Measurements from ENCODE around the gene ADGRV1.

The ADGRV1 gene

DNA sequence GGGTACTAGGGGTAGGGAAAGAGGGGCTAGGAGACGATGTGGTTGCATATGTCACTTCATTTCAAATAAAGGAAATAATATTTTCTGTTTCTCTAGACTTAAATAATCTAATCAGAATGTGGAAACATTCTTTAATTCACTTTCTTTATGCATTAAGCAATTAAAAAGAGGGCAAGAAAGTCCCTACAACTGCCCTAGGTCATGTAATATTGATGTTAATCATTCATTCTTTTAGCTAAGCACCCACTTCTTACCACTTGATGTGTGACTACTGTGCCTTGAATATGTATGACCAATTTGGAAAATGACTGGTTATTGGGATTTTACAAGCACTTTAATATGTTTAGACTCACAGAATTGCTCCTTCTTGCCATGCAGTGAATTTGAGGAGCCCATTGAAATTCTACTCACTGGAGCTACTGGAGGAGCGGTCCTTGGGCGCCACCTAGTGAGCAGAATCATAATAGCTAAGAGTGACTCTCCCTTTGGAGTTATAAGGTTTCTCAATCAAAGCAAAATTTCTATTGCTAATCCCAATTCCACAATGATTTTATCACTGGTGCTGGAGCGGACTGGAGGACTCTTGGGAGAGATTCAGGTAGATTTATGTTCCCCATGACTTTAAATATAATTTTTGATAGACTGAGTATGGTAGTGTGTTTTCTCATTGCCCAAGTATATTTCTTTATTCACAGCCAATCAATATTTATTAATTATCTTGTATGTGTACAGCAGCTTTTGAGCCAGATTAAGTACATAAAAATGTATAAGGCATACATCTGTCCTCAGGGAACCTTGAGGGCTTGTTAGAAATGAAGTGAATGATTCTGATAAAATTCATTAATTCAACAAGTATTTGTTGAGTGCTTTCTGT is 225.1 kb downstream of the ADGRV1 start (continued):
- TF ChIP-seq, protein P1, sequence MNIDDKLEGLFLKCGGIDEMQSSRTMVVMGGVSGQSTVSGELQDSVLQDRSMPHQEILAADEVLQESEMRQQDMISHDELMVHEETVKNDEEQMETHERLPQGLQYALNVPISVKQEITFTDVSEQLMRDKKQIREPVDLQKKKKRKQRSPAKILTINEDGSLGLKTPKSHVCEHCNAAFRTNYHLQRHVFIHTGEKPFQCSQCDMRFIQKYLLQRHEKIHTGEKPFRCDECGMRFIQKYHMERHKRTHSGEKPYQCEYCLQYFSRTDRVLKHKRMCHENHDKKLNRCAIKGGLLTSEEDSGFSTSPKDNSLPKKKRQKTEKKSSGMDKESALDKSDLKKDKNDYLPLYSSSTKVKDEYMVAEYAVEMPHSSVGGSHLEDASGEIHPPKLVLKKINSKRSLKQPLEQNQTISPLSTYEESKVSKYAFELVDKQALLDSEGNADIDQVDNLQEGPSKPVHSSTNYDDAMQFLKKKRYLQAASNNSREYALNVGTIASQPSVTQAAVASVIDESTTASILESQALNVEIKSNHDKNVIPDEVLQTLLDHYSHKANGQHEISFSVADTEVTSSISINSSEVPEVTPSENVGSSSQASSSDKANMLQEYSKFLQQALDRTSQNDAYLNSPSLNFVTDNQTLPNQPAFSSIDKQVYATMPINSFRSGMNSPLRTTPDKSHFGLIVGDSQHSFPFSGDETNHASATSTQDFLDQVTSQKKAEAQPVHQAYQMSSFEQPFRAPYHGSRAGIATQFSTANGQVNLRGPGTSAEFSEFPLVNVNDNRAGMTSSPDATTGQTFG (tag by site-specific recombination; IDR thresholded peaks at IDR 0.05; ENCODE audit: borderline replicate concordance) = no peak
- TF ChIP-seq ZNF654 (tag by site-specific recombination; IDR thresholded peaks at IDR 0.05; ENCODE audit: low read depth) = peak; percentile 90
- TF ChIP-seq IKZF3 (tag by site-specific recombination; IDR thresholded peaks at IDR 0.05) = 0 out of 2 replicates have a peak, but pooled peaks have one; percentile 50
- peak; percentile 40; the same call in 1 of the 2 replicates for TF ChIP-seq OSR2 (tag by site-specific recombination; IDR thresholded peaks at IDR 0.05)
- TF ChIP-seq ZNF629 (tag by site-specific recombination; IDR thresholded peaks at IDR 0.05) = no peak
- no peak for TF ChIP-seq ZNF560 (tag by site-specific recombination; IDR thresholded peaks at IDR 0.05; ENCODE audit: borderline replicate concordance)
- no peak for TF ChIP-seq ZFP69B (tag by site-specific recombination; IDR thresholded peaks at IDR 0.05)
- TF ChIP-seq ZNF140 (tag by site-specific recombination; IDR thresholded peaks at IDR 0.05) = no peak
- no peak for TF ChIP-seq ZNF791 (tag by site-specific recombination; IDR thresholded peaks at IDR 0.05)
- TF ChIP-seq ZNF174 (tag by site-specific recombination; IDR thresholded peaks at IDR 0.05) = no peak
- TF ChIP-seq, protein P2, sequence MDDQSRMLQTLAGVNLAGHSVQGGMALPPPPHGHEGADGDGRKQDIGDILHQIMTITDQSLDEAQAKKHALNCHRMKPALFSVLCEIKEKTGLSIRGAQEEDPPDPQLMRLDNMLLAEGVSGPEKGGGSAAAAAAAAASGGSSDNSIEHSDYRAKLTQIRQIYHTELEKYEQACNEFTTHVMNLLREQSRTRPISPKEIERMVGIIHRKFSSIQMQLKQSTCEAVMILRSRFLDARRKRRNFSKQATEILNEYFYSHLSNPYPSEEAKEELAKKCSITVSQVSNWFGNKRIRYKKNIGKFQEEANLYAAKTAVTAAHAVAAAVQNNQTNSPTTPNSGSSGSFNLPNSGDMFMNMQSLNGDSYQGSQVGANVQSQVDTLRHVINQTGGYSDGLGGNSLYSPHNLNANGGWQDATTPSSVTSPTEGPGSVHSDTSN (CRISPR knock-in tag; IDR thresholded peaks at IDR 0.05) = no peak
- TF ChIP-seq, protein P3, sequence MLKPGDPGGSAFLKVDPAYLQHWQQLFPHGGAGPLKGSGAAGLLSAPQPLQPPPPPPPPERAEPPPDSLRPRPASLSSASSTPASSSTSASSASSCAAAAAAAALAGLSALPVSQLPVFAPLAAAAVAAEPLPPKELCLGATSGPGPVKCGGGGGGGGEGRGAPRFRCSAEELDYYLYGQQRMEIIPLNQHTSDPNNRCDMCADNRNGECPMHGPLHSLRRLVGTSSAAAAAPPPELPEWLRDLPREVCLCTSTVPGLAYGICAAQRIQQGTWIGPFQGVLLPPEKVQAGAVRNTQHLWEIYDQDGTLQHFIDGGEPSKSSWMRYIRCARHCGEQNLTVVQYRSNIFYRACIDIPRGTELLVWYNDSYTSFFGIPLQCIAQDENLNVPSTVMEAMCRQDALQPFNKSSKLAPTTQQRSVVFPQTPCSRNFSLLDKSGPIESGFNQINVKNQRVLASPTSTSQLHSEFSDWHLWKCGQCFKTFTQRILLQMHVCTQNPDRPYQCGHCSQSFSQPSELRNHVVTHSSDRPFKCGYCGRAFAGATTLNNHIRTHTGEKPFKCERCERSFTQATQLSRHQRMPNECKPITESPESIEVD (tag by site-specific recombination; IDR thresholded peaks at IDR 0.05) = 0 out of 2 replicates have a peak, but pooled peaks have one; percentile 33
- TF ChIP-seq ZNF10 (tag by site-specific recombination; IDR thresholded peaks at IDR 0.05) = no peak
- TF ChIP-seq, protein P4, sequence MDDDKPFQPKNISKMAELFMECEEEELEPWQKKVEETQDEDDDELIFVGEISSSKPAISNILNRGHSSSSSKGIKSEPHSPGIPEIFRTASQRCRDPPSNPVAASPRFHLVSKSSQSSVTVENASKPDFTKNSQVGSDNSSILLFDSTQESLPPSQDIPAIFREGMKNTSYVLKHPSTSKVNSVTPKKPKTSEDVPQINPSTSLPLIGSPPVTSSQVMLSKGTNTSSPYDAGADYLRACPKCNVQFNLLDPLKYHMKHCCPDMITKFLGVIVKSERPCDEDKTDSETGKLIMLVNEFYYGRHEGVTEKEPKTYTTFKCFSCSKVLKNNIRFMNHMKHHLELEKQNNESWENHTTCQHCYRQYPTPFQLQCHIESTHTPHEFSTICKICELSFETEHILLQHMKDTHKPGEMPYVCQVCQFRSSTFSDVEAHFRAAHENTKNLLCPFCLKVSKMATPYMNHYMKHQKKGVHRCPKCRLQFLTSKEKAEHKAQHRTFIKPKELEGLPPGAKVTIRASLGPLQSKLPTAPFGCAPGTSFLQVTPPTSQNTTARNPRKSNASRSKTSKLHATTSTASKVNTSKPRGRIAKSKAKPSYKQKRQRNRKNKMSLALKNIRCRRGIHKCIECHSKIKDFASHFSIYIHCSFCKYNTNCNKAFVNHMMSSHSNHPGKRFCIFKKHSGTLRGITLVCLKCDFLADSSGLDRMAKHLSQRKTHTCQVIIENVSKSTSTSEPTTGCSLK (tag by site-specific recombination; IDR thresholded peaks at IDR 0.05) = no peak
- no peak for TF ChIP-seq ZNF354C (tag by site-specific recombination; IDR thresholded peaks at IDR 0.05; ENCODE audit: borderline replicate concordance, low read depth)
- no peak for TF ChIP-seq ZNF837 (tag by site-specific recombination; IDR thresholded peaks at IDR 0.05)
- no peak for TF ChIP-seq ZBTB48 (tag by site-specific recombination; IDR thresholded peaks at IDR 0.05)
- no peak for TF ChIP-seq ZNF311 (tag by site-specific recombination; IDR thresholded peaks at IDR 0.05; ENCODE audit: borderline replicate concordance)
- TF ChIP-seq PRDM1 (tag by site-specific recombination; IDR thresholded peaks at IDR 0.05) = peak; percentile 56; the same call in 1 of the 2 replicates
- TF ChIP-seq, protein P5, sequence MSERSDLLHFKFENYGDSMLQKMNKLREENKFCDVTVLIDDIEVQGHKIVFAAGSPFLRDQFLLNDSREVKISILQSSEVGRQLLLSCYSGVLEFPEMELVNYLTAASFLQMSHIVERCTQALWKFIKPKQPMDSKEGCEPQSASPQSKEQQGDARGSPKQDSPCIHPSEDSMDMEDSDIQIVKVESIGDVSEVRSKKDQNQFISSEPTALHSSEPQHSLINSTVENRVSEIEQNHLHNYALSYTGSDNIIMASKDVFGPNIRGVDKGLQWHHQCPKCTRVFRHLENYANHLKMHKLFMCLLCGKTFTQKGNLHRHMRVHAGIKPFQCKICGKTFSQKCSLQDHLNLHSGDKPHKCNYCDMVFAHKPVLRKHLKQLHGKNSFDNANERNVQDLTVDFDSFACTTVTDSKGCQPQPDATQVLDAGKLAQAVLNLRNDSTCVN (tag by site-specific recombination; optimal IDR thresholded peaks at IDR 0.05) = no peak
